A204.1 (cell line): ENCODE data around the gene PROSER2.
"Not testable (repeated sequence)": the region's sequence is repeated elsewhere in the genome, so short reads cannot be mapped to it uniquely, and the experiment has no call there.

ENCODE experiments used
- FAIRE-seq: peaks from 2 replicates; lab custom pipeline; 2012; peaks lifted over from hg19 to GRCh38; lab: Jason Lieb, UNC

PROSER2 gene

DNA sequence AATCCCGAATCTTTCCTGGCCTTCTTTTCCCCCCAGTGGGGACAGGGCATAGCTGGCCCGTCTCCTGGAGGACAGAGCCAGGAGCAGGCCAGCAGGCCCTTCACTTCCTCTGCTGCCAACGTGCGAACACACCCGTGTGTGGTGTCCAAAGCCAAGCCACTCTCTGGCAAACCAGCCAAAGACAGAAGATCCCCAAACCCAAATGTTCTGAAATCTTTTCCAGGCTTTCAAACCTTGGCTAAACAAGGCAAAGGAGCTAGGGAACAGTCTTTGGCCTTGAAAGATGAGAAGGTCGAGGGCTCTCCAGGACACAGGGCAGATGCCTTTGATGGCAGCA, 63.0 kb downstream of the PROSER2 start:
- no peak for FAIRE-seq

DNA sequence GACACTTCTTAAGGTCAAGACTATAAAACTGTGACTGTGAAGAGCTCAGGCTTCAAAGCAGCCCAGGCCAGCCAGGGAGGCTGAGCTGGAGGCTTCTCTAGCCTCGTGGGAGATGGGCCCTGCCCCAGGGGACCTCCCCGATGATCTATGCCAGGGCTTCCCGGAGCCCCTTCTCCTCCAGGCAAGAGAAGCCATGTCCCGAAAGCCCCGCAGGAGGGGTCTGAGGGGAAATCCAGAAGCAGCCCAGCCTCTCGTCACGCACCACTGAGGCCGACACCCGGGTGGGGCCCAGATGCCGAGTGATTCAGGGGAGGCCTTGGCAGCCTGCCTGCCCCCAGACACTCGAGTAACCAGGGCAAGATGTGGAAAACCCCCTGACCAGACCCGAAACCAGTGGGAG, 63.7 kb downstream of the PROSER2 start:
- FAIRE-seq, result no peak

- FAIRE-seq, result no peak
These were observed 64.4 kb downstream of the PROSER2 start for GRCh38 chr10:11887381-11888227.

- not testable (repeated sequence) for FAIRE-seq
These were observed 66.1 kb downstream of the PROSER2 start for GRCh38 chr10:11889263-11889662.

DNA sequence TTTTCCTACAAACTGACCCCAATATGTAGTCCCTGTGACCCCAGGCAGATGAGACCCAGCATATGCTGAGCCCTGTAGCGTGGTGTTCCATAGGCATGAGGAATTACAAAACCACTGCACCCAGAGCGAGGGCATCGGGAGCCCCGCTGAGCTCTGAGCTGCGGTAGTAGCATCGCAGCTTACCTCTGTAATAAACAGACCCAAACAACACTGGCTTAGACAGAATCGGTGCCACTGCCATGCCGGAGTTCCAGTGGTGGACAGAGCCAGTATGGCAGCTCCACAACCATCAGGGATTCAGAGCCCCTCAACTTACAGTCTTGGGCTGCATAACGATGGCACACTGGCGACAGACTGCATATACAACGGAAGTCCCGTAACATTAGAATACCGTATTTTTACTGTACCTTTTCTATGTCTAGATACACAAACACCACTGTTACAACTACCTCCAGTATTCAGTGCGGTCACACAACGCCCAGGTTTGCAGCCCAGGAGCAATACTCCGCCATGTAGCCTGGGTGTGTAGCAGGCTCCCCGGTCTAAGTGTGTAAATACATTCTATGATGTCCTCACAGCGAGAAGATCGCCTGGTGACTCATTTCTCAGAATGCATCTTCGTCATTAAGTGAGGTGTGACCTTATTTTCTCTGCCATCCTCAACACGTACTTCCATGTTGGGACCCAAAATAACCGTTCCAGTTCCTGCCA, 68.8 kb downstream of the PROSER2 start:
- no peak for FAIRE-seq

GRCh38 chr10:11893749-11894278, 70.7 kb downstream of the PROSER2 start:
- FAIRE-seq, result no peak

- FAIRE-seq, result no peak
These were observed 71.4 kb downstream of the PROSER2 start for GRCh38 chr10:11894381-11895107.

GRCh38 chr10:11895108-11895466, 71.9 kb downstream of the PROSER2 start:
- FAIRE-seq, result no peak

DNA sequence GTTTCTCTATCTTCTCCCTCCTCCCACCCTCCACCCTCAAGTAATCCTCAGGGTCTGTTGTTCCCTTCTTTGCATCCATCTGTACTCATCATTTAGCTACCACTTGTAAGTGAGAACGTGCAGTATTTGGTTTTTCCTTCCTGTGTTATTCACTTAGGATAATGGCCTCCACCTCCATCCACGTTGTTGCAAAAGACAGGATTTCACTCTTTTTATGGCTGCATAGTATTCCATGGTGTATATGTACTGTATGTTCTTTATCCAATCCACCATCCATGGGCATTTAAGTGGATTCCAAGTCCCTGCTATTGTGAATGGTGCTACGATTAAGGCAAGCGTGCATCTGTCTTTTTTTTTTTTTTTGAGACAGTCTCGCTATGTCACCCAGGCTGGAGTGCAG, 72.4 kb downstream of the PROSER2 start:
- FAIRE-seq, result no peak

- FAIRE-seq, result no peak
These were observed 73.5 kb downstream of the PROSER2 start for GRCh38 chr10:11896549-11897200.

DNA sequence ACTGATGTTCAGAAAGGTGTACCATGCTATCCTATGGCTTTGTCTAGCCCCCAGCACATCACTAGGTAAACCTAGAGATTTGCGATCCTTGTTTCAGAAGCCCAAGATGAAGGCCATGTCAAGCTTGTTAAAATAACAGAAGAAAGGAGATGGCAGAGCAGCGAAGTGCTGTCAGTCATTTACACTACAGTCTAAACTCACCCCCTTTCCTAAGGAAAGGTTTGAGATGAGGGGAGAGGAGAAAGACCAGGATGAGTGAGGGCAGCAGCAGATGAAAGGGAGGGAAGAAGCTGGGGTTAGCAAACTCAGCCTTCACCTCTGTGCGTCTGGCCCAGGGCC, 74.8 kb downstream of the PROSER2 start:
- FAIRE-seq, result no peak

GRCh38 chr10:11898372-11899066, 75.4 kb downstream of the PROSER2 start:
- no peak for FAIRE-seq

GRCh38 chr10:11899067-11899876, 76.1 kb downstream of the PROSER2 start:
- FAIRE-seq, result no peak

DNA sequence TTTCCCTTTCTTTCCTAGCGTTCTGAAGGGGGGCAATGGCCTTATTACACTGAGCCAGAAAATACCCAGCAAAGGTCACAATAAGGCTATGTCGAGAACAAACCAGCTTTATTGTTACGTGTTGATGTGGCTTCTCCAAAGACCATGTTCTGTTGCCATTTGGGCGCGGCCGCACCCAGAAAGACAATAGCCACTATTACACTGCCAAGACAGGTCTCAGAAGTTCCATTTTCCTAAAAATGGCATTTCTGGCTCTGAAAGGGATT, 77.8 kb downstream of the PROSER2 start:
- no peak for FAIRE-seq

- FAIRE-seq, result no peak
These were observed 78.3 kb downstream of the PROSER2 start for GRCh38 chr10:11901454-11901832.

DNA sequence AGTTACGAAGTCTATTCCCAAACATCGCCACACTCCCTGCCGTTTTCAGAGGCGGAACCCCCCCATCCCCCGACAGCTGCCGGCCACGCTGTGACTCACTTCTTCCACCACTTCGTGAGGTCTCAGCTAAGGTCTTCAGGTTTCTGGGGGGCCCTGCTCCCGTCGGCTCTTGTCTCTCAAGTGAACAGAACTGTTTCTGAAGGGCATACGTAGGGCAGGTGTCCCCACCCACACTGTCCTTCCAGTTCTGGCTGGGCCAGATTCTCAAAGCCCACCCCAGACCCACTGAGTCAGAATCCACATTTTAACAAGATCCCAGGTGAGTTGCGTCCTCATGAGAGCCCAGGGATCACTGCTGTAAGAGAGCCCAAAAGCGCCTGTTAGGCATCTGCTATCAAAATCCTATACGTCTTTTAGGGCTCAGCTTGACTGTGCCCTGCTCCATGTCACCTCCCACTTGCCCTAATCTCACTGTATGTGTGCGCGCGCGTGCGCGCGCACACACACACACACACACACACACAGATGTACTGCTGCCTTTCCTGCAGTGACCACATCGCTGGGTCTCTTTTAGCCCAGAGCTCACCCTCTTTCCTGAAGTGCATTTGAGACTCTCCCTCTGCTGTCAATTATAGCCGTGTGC, 78.8 kb downstream of the PROSER2 start:
- no peak for FAIRE-seq

DNA sequence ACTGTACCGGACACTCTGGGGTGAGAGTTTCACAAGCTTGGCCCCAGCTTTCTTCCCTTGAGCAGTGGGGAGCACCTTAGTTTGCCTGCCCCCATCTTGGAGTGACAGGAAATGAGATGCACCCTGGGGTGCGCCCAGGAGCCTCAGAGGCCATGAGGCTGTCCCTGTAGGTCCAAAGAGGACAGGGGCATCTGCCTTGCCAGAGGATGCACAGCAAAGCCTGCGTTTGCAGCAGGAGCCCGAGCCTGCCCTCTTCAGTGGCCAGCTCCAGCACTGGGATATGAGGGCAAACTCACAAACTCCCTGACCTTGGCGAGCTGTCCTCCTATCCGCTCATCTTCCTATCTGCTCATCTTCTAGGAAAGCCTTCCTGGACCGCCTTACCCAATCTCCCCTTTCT, 79.5 kb downstream of the PROSER2 start:
- FAIRE-seq, result no peak

- no peak for FAIRE-seq
These were observed 83.6 kb downstream of the PROSER2 start for GRCh38 chr10:11906714-11907113.

DNA sequence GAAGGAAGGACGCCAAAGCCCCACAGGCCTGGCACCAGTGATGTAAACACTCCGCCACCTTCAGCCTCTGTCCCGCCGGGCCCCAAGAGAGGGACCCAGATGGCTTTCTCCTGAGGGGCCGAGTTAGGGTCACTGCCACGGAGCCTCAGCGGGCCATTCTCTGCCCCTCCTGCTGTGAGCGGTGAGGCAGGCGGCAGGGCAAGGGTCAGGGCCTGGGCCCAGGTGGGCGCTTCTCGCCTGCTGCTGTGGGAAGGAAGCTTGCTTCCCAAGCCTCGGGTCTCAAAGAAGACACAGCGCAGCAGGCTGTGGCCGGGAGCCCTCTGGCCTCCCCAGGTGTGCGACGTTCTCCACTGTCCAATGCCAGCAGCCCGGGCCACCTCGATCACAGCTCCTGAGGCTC, 84.8 kb downstream of the PROSER2 start:
- FAIRE-seq, result no peak

- no peak for FAIRE-seq
These were observed 85.4 kb downstream of the PROSER2 start for GRCh38 chr10:11908536-11908935.

- FAIRE-seq, result no peak
These were observed 85.8 kb downstream of the PROSER2 start for GRCh38 chr10:11908991-11909390.
